K562 (cell line): Measurements from ENCODE around the gene ATM. TPM values are rescaled to one million over a fixed set of nuclear protein-coding genes. Genes with fewer than 3 reads are reported as not detected.

Experiments
- ADNP ChIP-seq: fragments of 200-800 bp; sonication (Bioruptor generic); IDR thresholded peaks from 2 replicates; pipeline ENCODE4 v1.6.1; 2016; ENCODE audit warnings: missing genetic modification characterization, missing compliant biosample characterization
- BRCA1 ChIP-seq, 2 experiments: fragments of 450-650 bp in 1 of 2; sonication (generic) in 1 of 2; formaldehyde crosslinking in 1 of 2; IDR thresholded peaks; 2 replicates each; pipeline versions ENCODE4 v1.5.0 to v1.6.1; 2017 to 2020; ENCODE audit warnings: mild to moderate bottlenecking in 1 of 2, missing genetic modification reagents in 1 of 2
- CBFA2T3 ChIP-seq: fragments of 450-650 bp; IDR thresholded peaks from 2 replicates; pipeline ENCODE4 v1.6.1; 2017
- CC2D1A ChIP-seq: fragments of 450-650 bp; IDR thresholded peaks from 2 replicates; pipeline ENCODE4 v1.6.1; 2017; ENCODE audit warnings: mild to moderate bottlenecking
- GTF2F1 ChIP-seq: IDR thresholded peaks from 2 replicates; pipeline ENCODE4 v1.6.1; 2011; ENCODE audit warnings: low read depth, low read length, improper control_type of control experiment
- HNRNPL ChIP-seq: fragments of 200-400 bp; formaldehyde crosslinking; IDR thresholded peaks from 2 replicates; pipeline ENCODE4 v1.6.1; 2017; ENCODE audit warnings: low read depth, mild to moderate bottlenecking, low read length
- POU5F1 ChIP-seq: fragments of 150-350 bp; IDR thresholded peaks from 2 replicates; pipeline ENCODE4 v1.6.1; 2014; ENCODE audit warnings: borderline replicate concordance, low read length, low read depth, mild to moderate bottlenecking; ENCODE audit not compliant: partially characterized antibody
- ZNF316 ChIP-seq: fragments of 450-650 bp; IDR thresholded peaks from 2 replicates; pipeline ENCODE4 v1.6.1; 2016
- ZNF436 ChIP-seq: fragments of 250-450, 450-650 bp; sonication (Bioruptor Pico); formaldehyde crosslinking; IDR thresholded peaks from 2 replicates; pipeline ENCODE4 v1.7.0; 2020; ENCODE audit warnings: mild to moderate bottlenecking
- ZNF77 ChIP-seq: fragments of 250-450 bp; sonication (Bioruptor Pico); IDR thresholded peaks from 2 replicates; pipeline ENCODE4 v1.5.0; 2020
- polyA plus RNA-seq, 8 experiments: library from polyadenylated mRNA; depleted of rRNA in 4 of 8; stranded (reverse) in 5 of 8; unstranded in 3 of 8; fragments of >200 nt; fragmentation: Nextera tagmentation in 2 of 8; fragmentation: Illumina TruSeq in 1 of 8; extraction: Ambion mirVana in 2 of 8; extraction: Trizol in 1 of 8; gene quantifications; 2 replicates each; pipeline versions ENCODE4 v1.2.1 to v1.2.3, GENCODE V29; 2011 to 2014; ENCODE audit warnings: inconsistent platforms in 1 of 8, missing spikeins in 1 of 8
- total RNA-seq, 7 experiments: library from RNA; depleted of rRNA in 6 of 7; stranded (reverse); fragments of >200 nt in 6 of 7; fragmentation: Illumina TruSeq in 2 of 7; extraction: Trizol in 2 of 7; gene quantifications; 2 replicates each; pipeline versions ENCODE4 v1.2.1 to v1.2.3, GENCODE V29; 2011 to 2021; ENCODE audit warnings: low replicate concordance in 1 of 7
- TF ChIP-seq, protein P1 (sequence below), 2 experiments: fragments of 450-650 bp in 1 of 2; sonication (generic) in 1 of 2; formaldehyde crosslinking in 1 of 2; IDR thresholded peaks in 1 of 2; conservative IDR thresholded peaks in 1 of 2; 2 replicates each; pipeline versions ENCODE4 v1.6.1 to v1.8.1; 2016 to 2023; ENCODE audit warnings: mild to moderate bottlenecking in 2 of 2, moderate library complexity in 2 of 2, inconsistent platforms in 1 of 2, missing genetic modification reagents in 1 of 2
- TF ChIP-seq, protein P2 (sequence below), 2 experiments: fragments of 450-650 bp in 1 of 2; IDR thresholded peaks; 2 replicates each; pipeline ENCODE4 v1.6.1; 2011 to 2017; ENCODE audit warnings: low read depth in 2 of 2, antibody characterized with exemption in 1 of 2, borderline replicate concordance in 1 of 2, low read length in 1 of 2, mild to moderate bottlenecking in 1 of 2, mixed read lengths in 1 of 2; ENCODE audit not compliant: control insufficient read depth in 1 of 2
- TF ChIP-seq, protein P3 (sequence below), 3 experiments: fragments of 200-800 bp in 1 of 3; sonication (Bioruptor generic) in 1 of 3; sonication (generic) in 1 of 3; formaldehyde crosslinking in 1 of 3; IDR thresholded peaks; 2 replicates each; pipeline versions ENCODE4 v1.6.1 to v1.8.0; 2016 to 2022; ENCODE audit warnings: mild to moderate bottlenecking in 2 of 3, missing compliant biosample characterization in 2 of 3, missing genetic modification characterization in 2 of 3, missing genetic modification reagents in 1 of 3
- TF ChIP-seq, protein P4 (sequence below): sonication (generic); formaldehyde crosslinking; IDR thresholded peaks from 2 replicates; pipeline ENCODE4 v1.8.1; 2023; ENCODE audit warnings: mild to moderate bottlenecking, missing genetic modification reagents, moderate library complexity

Gene ATM
- total and polyA plus RNA-seq, 9 of the 15 experiments (the other 6 are each of a cell fraction or from before 2014, with no cell fraction given): 8.3 to 46.8 (median 26.2) TPM

DNA sequence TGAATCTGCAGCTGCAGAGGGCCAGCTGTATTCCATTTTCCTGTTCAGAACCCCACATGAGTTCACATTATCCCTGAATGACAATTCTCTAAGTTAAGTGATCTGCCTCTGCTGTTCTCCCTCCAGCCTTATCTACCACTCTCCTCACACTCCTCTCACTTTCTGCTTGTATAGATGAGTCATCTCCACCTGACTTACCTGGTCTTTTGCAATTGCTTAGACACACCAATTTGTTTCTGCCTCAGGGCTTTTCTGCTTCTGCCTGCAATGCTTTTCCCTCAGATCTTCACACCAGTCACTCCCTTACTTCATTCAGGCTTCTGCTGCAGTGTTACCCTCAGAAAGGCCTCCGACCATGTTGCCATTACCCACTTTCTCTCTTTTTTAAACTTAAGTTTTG lies 118.1 kb downstream of the ATM start (continued):
- TF ChIP-seq, protein P1, sequence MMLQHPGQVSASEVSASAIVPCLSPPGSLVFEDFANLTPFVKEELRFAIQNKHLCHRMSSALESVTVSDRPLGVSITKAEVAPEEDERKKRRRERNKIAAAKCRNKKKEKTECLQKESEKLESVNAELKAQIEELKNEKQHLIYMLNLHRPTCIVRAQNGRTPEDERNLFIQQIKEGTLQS (IDR thresholded peaks at IDR 0.05): peak; percentile 90
- TF ChIP-seq, protein P1 (CRISPR knock-in tag; conservative IDR thresholded peaks at IDR 0.05): peak; percentile 54; the same call in 1 of the 2 replicates
- no peak for TF ChIP-seq POU5F1
- peak; percentile 54 for TF ChIP-seq ZNF316
- 0 out of 2 replicates have a peak, but pooled peaks have one; percentile 10 for TF ChIP-seq ADNP
- TF ChIP-seq ZNF77 (CRISPR knock-in tag): no peak
- TF ChIP-seq ZNF436: no peak
- TF ChIP-seq, protein P2, sequence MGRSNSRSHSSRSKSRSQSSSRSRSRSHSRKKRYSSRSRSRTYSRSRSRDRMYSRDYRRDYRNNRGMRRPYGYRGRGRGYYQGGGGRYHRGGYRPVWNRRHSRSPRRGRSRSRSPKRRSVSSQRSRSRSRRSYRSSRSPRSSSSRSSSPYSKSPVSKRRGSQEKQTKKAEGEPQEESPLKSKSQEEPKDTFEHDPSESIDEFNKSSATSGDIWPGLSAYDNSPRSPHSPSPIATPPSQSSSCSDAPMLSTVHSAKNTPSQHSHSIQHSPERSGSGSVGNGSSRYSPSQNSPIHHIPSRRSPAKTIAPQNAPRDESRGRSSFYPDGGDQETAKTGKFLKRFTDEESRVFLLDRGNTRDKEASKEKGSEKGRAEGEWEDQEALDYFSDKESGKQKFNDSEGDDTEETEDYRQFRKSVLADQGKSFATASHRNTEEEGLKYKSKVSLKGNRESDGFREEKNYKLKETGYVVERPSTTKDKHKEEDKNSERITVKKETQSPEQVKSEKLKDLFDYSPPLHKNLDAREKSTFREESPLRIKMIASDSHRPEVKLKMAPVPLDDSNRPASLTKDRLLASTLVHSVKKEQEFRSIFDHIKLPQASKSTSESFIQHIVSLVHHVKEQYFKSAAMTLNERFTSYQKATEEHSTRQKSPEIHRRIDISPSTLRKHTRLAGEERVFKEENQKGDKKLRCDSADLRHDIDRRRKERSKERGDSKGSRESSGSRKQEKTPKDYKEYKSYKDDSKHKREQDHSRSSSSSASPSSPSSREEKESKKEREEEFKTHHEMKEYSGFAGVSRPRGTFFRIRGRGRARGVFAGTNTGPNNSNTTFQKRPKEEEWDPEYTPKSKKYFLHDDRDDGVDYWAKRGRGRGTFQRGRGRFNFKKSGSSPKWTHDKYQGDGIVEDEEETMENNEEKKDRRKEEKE (IDR thresholded peaks at IDR 0.05; ENCODE audit: borderline replicate concordance in 1 of 2, control insufficient read depth in 1 of 2, low read depth in 2 of 2, low read length in 1 of 2): no peak
- peak; percentile 59 for TF ChIP-seq CBFA2T3
- TF ChIP-seq GTF2F1: no peak
- no peak for TF ChIP-seq CC2D1A
- no peak for TF ChIP-seq HNRNPL
- TF ChIP-seq, protein P3, sequence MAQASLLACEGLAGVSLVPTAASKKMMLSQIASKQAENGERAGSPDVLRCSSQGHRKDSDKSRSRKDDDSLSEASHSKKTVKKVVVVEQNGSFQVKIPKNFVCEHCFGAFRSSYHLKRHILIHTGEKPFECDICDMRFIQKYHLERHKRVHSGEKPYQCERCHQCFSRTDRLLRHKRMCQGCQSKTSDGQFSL (CRISPR knock-in tag; IDR thresholded peaks at IDR 0.05): no peak
- TF ChIP-seq, protein P3 (tag; IDR thresholded peaks at IDR 0.05): no peak
- TF ChIP-seq, protein P4, sequence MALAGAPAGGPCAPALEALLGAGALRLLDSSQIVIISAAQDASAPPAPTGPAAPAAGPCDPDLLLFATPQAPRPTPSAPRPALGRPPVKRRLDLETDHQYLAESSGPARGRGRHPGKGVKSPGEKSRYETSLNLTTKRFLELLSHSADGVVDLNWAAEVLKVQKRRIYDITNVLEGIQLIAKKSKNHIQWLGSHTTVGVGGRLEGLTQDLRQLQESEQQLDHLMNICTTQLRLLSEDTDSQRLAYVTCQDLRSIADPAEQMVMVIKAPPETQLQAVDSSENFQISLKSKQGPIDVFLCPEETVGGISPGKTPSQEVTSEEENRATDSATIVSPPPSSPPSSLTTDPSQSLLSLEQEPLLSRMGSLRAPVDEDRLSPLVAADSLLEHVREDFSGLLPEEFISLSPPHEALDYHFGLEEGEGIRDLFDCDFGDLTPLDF (CRISPR knock-in tag): no peak
- no peak for TF ChIP-seq BRCA1 (IDR thresholded peaks at IDR 0.05)
- no peak for TF ChIP-seq BRCA1 (CRISPR knock-in tag; IDR thresholded peaks at IDR 0.05)
